ENCODE data around the gene UNC13D.
"Not testable (repeated sequence)": the region's sequence is repeated elsewhere in the genome, so short reads cannot be mapped to it uniquely, and the experiment has no call there.

The UNC13D gene

DNA sequence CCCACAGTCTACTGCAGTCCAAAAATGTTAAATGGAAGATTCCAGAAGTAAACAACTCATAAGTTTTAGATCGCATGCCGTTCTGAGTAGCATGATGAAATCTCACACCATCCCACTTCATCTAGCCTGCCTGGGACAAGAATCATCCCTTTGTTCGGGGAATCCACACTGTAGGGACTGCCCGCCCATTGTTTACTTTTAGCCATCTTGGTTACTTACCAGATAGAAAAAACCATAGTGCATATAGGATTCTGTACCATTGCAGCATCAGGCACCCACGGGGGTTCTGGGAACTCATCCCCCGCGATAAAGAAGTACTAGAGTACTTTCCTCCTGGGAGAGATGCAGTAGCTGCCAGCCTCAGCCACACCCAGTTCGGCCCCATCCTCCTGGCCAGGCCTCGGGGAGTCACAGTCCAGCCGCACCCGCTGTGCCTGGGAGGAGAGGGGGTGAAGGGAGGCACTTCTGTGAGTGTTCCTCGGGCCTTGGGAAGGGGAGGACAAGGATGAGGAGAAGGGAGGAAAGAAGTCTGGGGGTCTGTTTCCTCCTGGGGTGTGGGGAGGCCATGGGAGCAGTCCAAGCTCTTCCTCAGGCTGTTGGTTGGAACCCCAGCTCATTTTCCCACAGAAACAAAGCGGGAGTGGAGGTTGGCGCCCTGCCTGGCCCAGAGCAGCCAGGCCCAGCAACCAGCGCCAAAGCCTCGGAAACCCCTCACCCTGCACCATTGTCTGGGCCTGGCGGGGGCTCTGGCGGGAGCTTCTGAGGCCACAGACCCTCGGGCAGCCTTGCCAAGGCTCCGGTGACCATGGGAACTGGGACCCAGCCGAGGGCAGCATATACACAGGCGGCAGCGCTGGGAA, 25.3 kb upstream of the UNC13D start:
- CTCF ChIA-PET, result interaction anchor here (1.1 to 7.5 kb wide), 2 partner anchors 9 to 11 kb away, joined by 4 to 89 read pairs; partner anchors contain the start of genes TRIM47 and WBP2

DNA sequence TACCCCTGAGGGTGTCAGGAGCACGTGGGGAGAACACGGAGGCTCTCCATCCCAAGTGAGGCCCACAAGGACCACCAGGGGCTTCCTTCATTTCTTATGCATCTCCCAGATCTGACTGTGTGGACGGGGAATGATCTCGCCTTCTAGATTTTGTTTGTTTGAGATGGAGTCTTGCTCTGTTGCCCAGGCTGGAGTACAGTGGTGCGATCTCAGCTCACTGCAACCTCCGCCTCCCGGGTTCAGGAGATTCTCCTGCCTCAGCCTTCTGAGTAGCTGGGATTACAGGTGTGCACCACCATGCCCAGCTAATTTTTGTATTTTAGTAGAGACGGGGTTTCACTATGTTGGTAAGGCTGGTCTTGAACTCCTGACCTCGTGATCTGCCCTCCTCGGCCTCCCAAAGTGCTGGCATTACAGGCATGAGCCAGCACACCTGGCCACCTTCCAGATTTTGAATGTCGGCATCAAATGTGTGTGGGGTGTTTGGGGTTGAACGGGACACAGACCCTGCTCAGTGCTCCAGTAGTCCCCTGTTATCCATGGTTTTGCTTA, 24.6 kb upstream of the UNC13D start:
- CTCF ChIA-PET, result interaction anchor here (2.7 kb wide), 1 partner anchor 9 kb away, joined by 14 read pairs; the partner anchor contains the start of gene TRIM47
- DNase-seq (ENCODE audit: extremely low spot score); POLR2A ChIA-PET: not testable (repeated sequence)

More for the DNA sequence above, 25.3 kb upstream of the UNC13D start:
- DNase-seq (ENCODE audit: extremely low spot score), result no peak
- TF ChIP-seq, protein P1, sequence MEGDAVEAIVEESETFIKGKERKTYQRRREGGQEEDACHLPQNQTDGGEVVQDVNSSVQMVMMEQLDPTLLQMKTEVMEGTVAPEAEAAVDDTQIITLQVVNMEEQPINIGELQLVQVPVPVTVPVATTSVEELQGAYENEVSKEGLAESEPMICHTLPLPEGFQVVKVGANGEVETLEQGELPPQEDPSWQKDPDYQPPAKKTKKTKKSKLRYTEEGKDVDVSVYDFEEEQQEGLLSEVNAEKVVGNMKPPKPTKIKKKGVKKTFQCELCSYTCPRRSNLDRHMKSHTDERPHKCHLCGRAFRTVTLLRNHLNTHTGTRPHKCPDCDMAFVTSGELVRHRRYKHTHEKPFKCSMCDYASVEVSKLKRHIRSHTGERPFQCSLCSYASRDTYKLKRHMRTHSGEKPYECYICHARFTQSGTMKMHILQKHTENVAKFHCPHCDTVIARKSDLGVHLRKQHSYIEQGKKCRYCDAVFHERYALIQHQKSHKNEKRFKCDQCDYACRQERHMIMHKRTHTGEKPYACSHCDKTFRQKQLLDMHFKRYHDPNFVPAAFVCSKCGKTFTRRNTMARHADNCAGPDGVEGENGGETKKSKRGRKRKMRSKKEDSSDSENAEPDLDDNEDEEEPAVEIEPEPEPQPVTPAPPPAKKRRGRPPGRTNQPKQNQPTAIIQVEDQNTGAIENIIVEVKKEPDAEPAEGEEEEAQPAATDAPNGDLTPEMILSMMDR (IDR thresholded peaks at IDR 0.05; ENCODE audit: control extremely low read depth, extremely low read depth, low read depth, missing control alignments), result no peak
- POLR2A ChIA-PET, result no interaction called here

DNA sequence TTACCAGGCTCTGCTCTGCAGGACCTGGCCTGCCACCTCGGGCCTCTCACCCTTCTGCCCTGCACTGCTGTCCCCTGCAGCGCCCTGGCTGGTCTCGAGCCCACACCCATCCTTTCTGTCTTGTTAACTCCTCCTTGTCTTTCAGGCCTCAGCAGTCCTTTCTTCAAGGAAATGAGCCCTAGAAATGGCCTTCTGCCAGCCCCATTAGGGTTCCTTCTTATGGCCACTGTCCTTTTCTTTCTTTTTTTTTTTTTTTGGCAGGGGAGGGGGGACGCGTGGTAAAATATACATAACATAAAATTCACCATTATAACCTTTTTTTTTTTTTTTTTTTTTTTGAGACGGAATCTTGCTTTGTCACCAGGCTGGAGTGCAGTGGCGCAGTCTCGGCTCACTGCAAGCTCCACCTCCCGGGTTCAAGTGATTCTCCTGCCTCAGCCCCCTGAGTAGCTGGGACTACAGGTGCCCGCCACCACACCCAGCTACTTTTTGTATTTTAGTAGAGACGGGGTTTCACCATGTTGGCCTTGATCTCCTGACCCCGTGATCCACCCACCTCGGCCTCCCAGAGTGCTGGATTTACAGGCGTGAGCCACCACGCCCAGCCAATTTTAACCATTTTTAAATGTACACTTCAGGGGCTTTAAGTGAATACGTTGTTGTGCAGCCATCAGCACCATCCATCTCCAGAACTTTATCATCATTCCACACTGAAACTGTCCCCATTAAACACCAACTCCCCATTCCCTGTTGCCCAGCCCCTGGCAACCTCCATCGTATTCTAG, 21.4 kb upstream of the UNC13D start:
- ChIA-PET CTCF (interaction anchor here (0.7 to 2.3 kb wide), 8 partner anchors 8 to 115 kb away, joined by 3 to 7 read pairs (median 4); partner anchors contain the start of gene TRIM65), POLR2A (interaction anchor here (0.6 to 1.0 kb wide), 2 partner anchors 86 to 467 kb away, joined by 3 to 5 read pairs; a partner anchor contains a TSS)
- DNase-seq (ENCODE audit: extremely low spot score), result not testable (repeated sequence)

DNA sequence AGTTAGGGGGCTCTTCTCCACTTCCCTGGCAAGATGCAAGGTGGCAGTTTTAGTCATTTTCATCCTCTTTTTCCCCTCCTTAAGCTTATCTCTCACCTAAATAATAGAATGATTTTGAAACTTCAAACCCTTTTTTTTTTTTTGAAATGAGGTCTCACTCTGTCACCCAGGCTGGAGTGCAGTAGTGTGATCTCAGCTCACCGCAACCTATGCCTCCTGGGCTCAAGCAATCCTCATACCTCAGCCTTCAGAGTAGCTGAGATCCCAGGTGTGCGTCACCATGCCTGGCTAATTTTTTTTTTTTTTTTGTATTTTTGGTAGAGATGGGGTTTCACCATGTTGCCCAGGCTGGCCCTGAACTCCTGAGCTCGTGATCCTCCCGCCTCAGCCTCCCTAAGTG, 20.7 kb upstream of the UNC13D start:
- POLR2A ChIA-PET, result interaction anchor here (0.6 to 1.0 kb wide), 4 partner anchors 10 to 466 kb away, joined by 3 to 5 read pairs (median 3); partner anchors contain the start of gene WBP2
- CTCF ChIA-PET, result interaction anchor here (0.6 to 2.3 kb wide), 13 partner anchors 9 to 114 kb away, joined by 3 to 7 read pairs (median 3); partner anchors contain the start of gene TRIM65
- DNase-seq (ENCODE audit: extremely low spot score), result not testable (repeated sequence)

DNA sequence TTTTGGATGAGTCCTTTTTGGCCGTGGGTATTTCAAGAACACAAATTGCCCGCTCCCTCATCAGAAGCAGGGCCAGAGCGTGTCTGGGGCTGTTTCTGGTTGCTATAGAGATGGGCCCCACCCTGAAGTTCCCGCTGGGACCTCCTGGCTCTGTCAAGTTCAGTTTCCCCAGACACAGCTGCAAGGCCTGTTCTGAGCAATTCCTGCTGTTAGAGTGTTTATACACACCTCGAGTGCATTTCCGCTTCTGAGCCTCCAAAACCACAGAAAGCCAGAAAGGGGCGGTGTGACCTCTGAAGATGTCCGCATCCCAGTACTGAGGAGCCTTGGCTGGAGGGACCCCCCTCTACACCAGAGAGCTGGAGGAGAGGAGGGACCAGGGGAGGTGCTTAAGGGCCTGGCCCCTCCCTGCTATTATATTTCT, 20.3 kb upstream of the UNC13D start:
- ChIA-PET POLR2A (interaction anchor here (0.6 to 1.0 kb wide), 4 partner anchors 9 to 231 kb away, joined by 3 to 5 read pairs (median 3); partner anchors contain the start of gene WBP2), CTCF (interaction anchor here (0.6 to 2.3 kb wide), 12 partner anchors 9 to 114 kb away, joined by 3 to 7 read pairs (median 3); partner anchors contain the start of gene TRIM65)
- TF ChIP-seq, protein P1 (IDR thresholded peaks at IDR 0.05; ENCODE audit: control extremely low read depth, extremely low read depth, low read depth, missing control alignments), result no peak
- DNase-seq (ENCODE audit: extremely low spot score), result peak; percentile 79

DNA sequence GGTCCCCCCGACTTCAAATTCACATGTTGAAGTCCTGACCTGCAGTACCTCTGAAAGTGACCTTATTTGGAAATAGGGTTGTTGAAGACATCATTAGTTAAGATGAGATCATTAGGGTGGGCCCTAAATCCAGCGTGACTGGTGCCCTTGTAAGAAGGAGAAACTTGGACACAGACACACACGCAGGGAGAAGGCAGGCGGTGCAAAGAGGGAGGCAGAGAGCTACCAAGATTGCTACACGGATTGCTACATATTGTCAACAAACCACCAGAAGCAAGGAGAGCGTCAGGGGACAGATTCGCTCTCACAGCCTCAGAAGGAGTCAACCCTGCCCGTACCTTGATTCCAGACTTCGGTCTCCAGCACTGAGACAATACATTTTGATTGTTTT, 17.7 kb upstream of the UNC13D start:
- ChIA-PET POLR2A (interaction anchor here (1.4 kb wide), 1 partner anchor 82 kb away, joined by 3 read pairs; a partner anchor contains a TSS), CTCF (interaction anchor here (1.0 to 10.4 kb wide), 20 partner anchors 11 to 283 kb away, joined by 3 to 89 read pairs (median 5); partner anchors contain the start of genes TRIM47, TRIM65 and UNC13D)
- TF ChIP-seq, protein P1 (IDR thresholded peaks at IDR 0.05; ENCODE audit: control extremely low read depth, extremely low read depth, low read depth, missing control alignments), result no peak

DNA sequence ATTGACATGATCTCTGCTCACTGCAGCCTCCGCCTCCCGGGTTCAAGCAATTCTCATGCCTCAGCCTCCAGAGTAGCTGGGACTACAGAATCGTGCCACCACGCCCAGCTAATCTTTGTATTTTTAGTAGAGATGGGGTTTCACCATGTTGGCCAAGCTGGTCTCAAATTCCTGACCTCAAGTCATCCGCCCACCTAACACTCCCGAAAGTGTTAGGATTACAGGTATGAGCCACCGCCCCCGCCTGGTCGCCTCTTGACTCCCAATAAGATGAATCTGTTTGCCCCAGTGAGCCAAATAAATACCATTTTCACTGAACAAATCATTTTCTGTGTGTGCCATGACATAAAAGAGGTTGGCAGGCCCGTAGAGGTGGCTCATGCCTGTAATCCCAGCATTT, 15.2 kb upstream of the UNC13D start:
- ChIA-PET POLR2A (interaction anchor here (1.5 kb wide), 2 partner anchors 14 to 79 kb away, joined by 4 read pairs; no protein-coding TSS in a partner anchor), CTCF (interaction anchor here (0.9 to 10.4 kb wide), 8 partner anchors 8 to 76 kb away, joined by 3 to 89 read pairs (median 6); partner anchors contain the start of gene UNC13D)
- not testable (repeated sequence) for DNase-seq (ENCODE audit: extremely low spot score)

More for the DNA sequence above, 17.7 kb upstream of the UNC13D start:
- no peak for DNase-seq (ENCODE audit: extremely low spot score)

All from GM10248 (cell line).